BLaER1 treated with 17β-estradiol and CSF1 and Interleukin-3, amounts not matched to agents 10 nM and 100 nM (cell line): ENCODE measurements around the gene STK33.

Experiments
- H3K27ac ChIP-seq, 11 experiments: shearing (Covaris generic); formaldehyde crosslinking; 2 replicates each; pipeline ENCODE4 v1.8.1; 2022
- H3K27me3 ChIP-seq, 11 experiments: shearing (Covaris generic); formaldehyde crosslinking; 2 replicates each; pipeline ENCODE4 v1.8.1; 2022
- H3K36me3 ChIP-seq, 11 experiments: shearing (Covaris generic); formaldehyde crosslinking; 2 replicates each; pipeline ENCODE4 v1.8.1; 2022
- H3K4me1 ChIP-seq, 10 experiments: shearing (Covaris generic); formaldehyde crosslinking; 2 replicates each; pipeline ENCODE4 v1.8.1; 2022
- H3K4me2 ChIP-seq, 11 experiments: shearing (Covaris generic); formaldehyde crosslinking; 2 replicates each; pipeline ENCODE4 v1.8.1; 2022
- H3K4me3 ChIP-seq, 10 experiments: shearing (Covaris generic); formaldehyde crosslinking; 2 replicates each; pipeline ENCODE4 v1.8.1; 2022
- H3K9ac ChIP-seq, 11 experiments: shearing (Covaris generic); formaldehyde crosslinking; 2 replicates each; pipeline ENCODE4 v1.8.1; 2022
- H3K9me3 ChIP-seq, 11 experiments: shearing (Covaris generic); formaldehyde crosslinking; replicated peaks in 1 of 11; 2 replicates each; pipeline ENCODE4 v1.8.1; 2022
- H4K20me1 ChIP-seq, 11 experiments: shearing (Covaris generic); formaldehyde crosslinking; 2 replicates each; pipeline ENCODE4 v1.8.1; 2022
- Cebpa-rat ChIP-seq, 11 experiments: shearing (Covaris generic); IDR thresholded peaks; 2 replicates each; pipeline ENCODE4 v1.8.1; 2022

Gene STK33

GRCh38 chr11:8361206-8361605 is 232.8 kb downstream of the STK33 start:
- H3K4me2 ChIP-seq, result no peak overlapping the region
- H3K4me1 ChIP-seq, result peaks cover 0 to 21% (median 3%) of the 10 kb centered on the region in 10 experiments; a peak in 9 of 20 replicates
- H3K9ac ChIP-seq, result no peak overlapping the region
- H4K20me1 ChIP-seq, result no peaks in the 10 kb centered on the region
- H3K27ac ChIP-seq, result no peak overlapping the region
- no peaks in the 10 kb centered on the region for H3K9me3 ChIP-seq
- H3K27me3 ChIP-seq, result no peaks in the 10 kb centered on the region
- no peak for TF ChIP-seq Cebpa-rat (IDR thresholded peaks at IDR 0.05)
- H3K36me3 ChIP-seq, result no peaks in the 10 kb centered on the region
- H3K4me3 ChIP-seq, result no peak overlapping the region

GRCh38 chr11:8360086-8360828 is 233.8 kb downstream of the STK33 start:
- Histone ChIP-seq H3K9me3 (no peaks in the 10 kb centered on the region), H3K4me2 (no peak overlapping the region), H3K9ac (no peak overlapping the region), H3K4me1 (peaks cover 2 to 22% (median 7%) of the 10 kb centered on the region in 10 experiments), H3K36me3 (no peaks in the 10 kb centered on the region), H3K4me3 (no peak overlapping the region), H4K20me1 (no peaks in the 10 kb centered on the region; a peak in 1 of 22 replicates), H3K27me3 (no peaks in the 10 kb centered on the region), H3K27ac (no peak overlapping the region)
- TF ChIP-seq Cebpa-rat (IDR thresholded peaks at IDR 0.05), result no peak

- no peak overlapping the region for H3K4me2 ChIP-seq
- H3K9ac ChIP-seq, result no peak overlapping the region
- no peaks in the 10 kb centered on the region for H3K9me3 ChIP-seq
- no peaks in the 10 kb centered on the region for H3K27me3 ChIP-seq
- no peak overlapping the region for H3K4me3 ChIP-seq
- no peak for TF ChIP-seq Cebpa-rat (IDR thresholded peaks at IDR 0.05)
- peaks cover 10 to 29% (median 14%) of the 10 kb centered on the region in 10 experiments for H3K4me1 ChIP-seq
- H3K27ac ChIP-seq, result no peak overlapping the region
- H3K36me3 ChIP-seq, result no peaks in the 10 kb centered on the region
- no peaks in the 10 kb centered on the region; a peak in 1 of 22 replicates for H4K20me1 ChIP-seq
These were observed 234.5 kb downstream of the STK33 start for GRCh38 chr11:8359521-8359920.

- Histone ChIP-seq H3K27me3 (no peaks in the 10 kb centered on the region), H3K9ac (no peak overlapping the region), H3K4me3 (no peak overlapping the region), H3K4me1 (peaks cover 24 to 27% (median 25%) of the 10 kb centered on the region in 10 experiments), H3K36me3 (no peaks in the 10 kb centered on the region), H3K9me3 (no peaks in the 10 kb centered on the region), H3K4me2 (no peak overlapping the region), H3K27ac (no peak overlapping the region), H4K20me1 (no peaks in the 10 kb centered on the region; a peak in 2 of 22 replicates)
- TF ChIP-seq Cebpa-rat (IDR thresholded peaks at IDR 0.05), result no peak
These were observed 236.0 kb downstream of the STK33 start for GRCh38 chr11:8357891-8358566.

- H3K4me3 ChIP-seq, result no peak overlapping the region
- no peaks in the 10 kb centered on the region for H3K27me3 ChIP-seq
- no peaks in the 10 kb centered on the region for H3K36me3 ChIP-seq
- H3K27ac ChIP-seq, result no peak overlapping the region
- TF ChIP-seq Cebpa-rat (IDR thresholded peaks at IDR 0.05), result no peak
- no peaks in the 10 kb centered on the region; a peak in 2 of 22 replicates for H4K20me1 ChIP-seq
- no peak overlapping the region for H3K4me2 ChIP-seq
- peaks cover 22 to 30% (median 27%) of the 10 kb centered on the region in 10 experiments for H3K4me1 ChIP-seq
- no peaks in the 10 kb centered on the region for H3K9me3 ChIP-seq
- H3K9ac ChIP-seq, result no peak overlapping the region
These were observed 236.5 kb downstream of the STK33 start for GRCh38 chr11:8357505-8357888.

GRCh38 chr11:8356721-8357504 is 237.1 kb downstream of the STK33 start:
- no peak for TF ChIP-seq Cebpa-rat (IDR thresholded peaks at IDR 0.05)
- no peak overlapping the region for H3K9ac ChIP-seq
- no peak overlapping the region for H3K4me2 ChIP-seq
- no peaks in the 10 kb centered on the region; a peak in 2 of 22 replicates for H4K20me1 ChIP-seq
- no peaks in the 10 kb centered on the region for H3K36me3 ChIP-seq
- H3K4me3 ChIP-seq, result no peak overlapping the region
- no peak overlapping the region for H3K27ac ChIP-seq
- no peaks in the 10 kb centered on the region for H3K9me3 ChIP-seq
- no peaks in the 10 kb centered on the region for H3K27me3 ChIP-seq
- peaks cover 20 to 30% (median 27%) of the 10 kb centered on the region in 10 experiments for H3K4me1 ChIP-seq

- H4K20me1 ChIP-seq, result no peaks in the 10 kb centered on the region; a peak in 2 of 22 replicates
- H3K4me2 ChIP-seq, result no peak overlapping the region
- no peak overlapping the region for H3K4me3 ChIP-seq
- H3K36me3 ChIP-seq, result no peaks in the 10 kb centered on the region
- H3K9me3 ChIP-seq, result no peaks in the 10 kb centered on the region
- TF ChIP-seq Cebpa-rat (IDR thresholded peaks at IDR 0.05), result no peak
- H3K27me3 ChIP-seq, result no peaks in the 10 kb centered on the region
- no peak overlapping the region for H3K9ac ChIP-seq
- H3K4me1 ChIP-seq, result peaks cover 20 to 30% (median 27%) of the 10 kb centered on the region in 10 experiments
- no peak overlapping the region for H3K27ac ChIP-seq
These were observed 237.8 kb downstream of the STK33 start for GRCh38 chr11:8356216-8356615.

- H3K27ac ChIP-seq, result no peak overlapping the region
- no peaks in the 10 kb centered on the region for H3K9me3 ChIP-seq
- H3K4me1 ChIP-seq, result peaks cover 20 to 30% (median 27%) of the 10 kb centered on the region in 10 experiments
- H4K20me1 ChIP-seq, result no peaks in the 10 kb centered on the region; a peak in 2 of 22 replicates
- peak overlapping the region; percentile 67 to 93 (median 77); a peak in 20 of 22 replicates for H3K4me2 ChIP-seq
- TF ChIP-seq Cebpa-rat (IDR thresholded peaks at IDR 0.05), result no peak
- no peak overlapping the region for H3K4me3 ChIP-seq
- H3K36me3 ChIP-seq, result no peaks in the 10 kb centered on the region
- H3K9ac ChIP-seq, result no peak overlapping the region
- H3K27me3 ChIP-seq, result no peaks in the 10 kb centered on the region
These were observed 238.6 kb downstream of the STK33 start for GRCh38 chr11:8355416-8355742.
